Endothelial cell of umbilical vein (primary cell): ENCODE measurements around the gene DDOST. TPM values are rescaled to one million over a fixed set of nuclear protein-coding genes. Genes with fewer than 3 reads are reported as not detected.

Source experiments
- BruUV-seq: library from RNA; stranded (reverse); fragments of 400-500 nt; replicated peaks from 2 replicates; lab custom pipeline; 2021; lab: Mats Ljungman, UMichigan
- CTCF ChIA-PET: fragments of 300-600, 350-600 bp; sonication (Branson Sonifier 250); formaldehyde crosslinking; loops from one replicate; lab custom pipeline; 2021; ENCODE audit warnings: antibody characterized with exemption, inconsistent platforms; lab: Charles Lee
- POLR2A ChIA-PET: fragments of 300-600, 350-600 bp; sonication (Branson Sonifier 250); formaldehyde crosslinking; loops from one replicate; lab custom pipeline; 2021; ENCODE audit warnings: antibody characterized with exemption, inconsistent platforms; lab: Charles Lee
- DNase-seq: peaks from one replicate; pipeline ENCODE4 v3.0.0-alpha.2; 2011; ENCODE audit warnings: low read depth, low spot score
- FAIRE-seq: peaks from 2 replicates; lab custom pipeline; 2011; peaks lifted over from hg19 to GRCh38; lab: Jason Lieb, UNC
- H2AFZ ChIP-seq: 2 replicates; pipeline ENCODE4 v1.6.0; 2012; ENCODE audit warnings: low read depth, low read length, control low read depth, inconsistent platforms
- H3K27ac ChIP-seq: 2 replicates; pipeline ENCODE4 v1.5.1; 2011; ENCODE audit warnings: low read depth, mild to moderate bottlenecking, control low read depth, low read length, moderate library complexity; ENCODE audit not compliant: insufficient read depth
- H3K27me3 ChIP-seq, 2 experiments: 2 replicates each; pipeline versions ENCODE4 v1.6.0 to v1.6.1; 2011; ENCODE audit warnings: low read length in 2 of 2, mixed read lengths in 1 of 2; ENCODE audit not compliant: control insufficient read depth in 2 of 2, insufficient read depth in 2 of 2
- H3K36me3 ChIP-seq, 2 experiments: 2 replicates in 1 of 2; 3 replicates in 1 of 2; pipeline ENCODE4 v1.5.1; 2011; ENCODE audit warnings: low read length in 2 of 2, mild to moderate bottlenecking in 1 of 2, moderate library complexity in 1 of 2; ENCODE audit not compliant: control insufficient read depth in 2 of 2, insufficient read depth in 2 of 2; ENCODE audit errors: extremely low read depth in 1 of 2
- H3K4me1 ChIP-seq: 3 replicates; pipeline ENCODE4 v1.5.1; 2011; ENCODE audit warnings: mild to moderate bottlenecking, low read length; ENCODE audit not compliant: control insufficient read depth, insufficient read depth; ENCODE audit errors: extremely low read depth
- H3K4me2 ChIP-seq: 2 replicates; pipeline ENCODE4 v1.6.1; 2011; ENCODE audit warnings: low read length, control low read depth, mixed read lengths; ENCODE audit not compliant: insufficient read depth
- H3K4me3 ChIP-seq, 3 experiments: fragments of 200-600 bp in 1 of 3; sonication (generic), shearing (Covaris generic) in 1 of 3; replicated peaks in 1 of 3; 2 replicates each; pipeline ENCODE4 v1.5.1; 2011 to 2016; ENCODE audit warnings: control low read depth in 3 of 3, low read length in 3 of 3, mild to moderate bottlenecking in 2 of 3, inconsistent platforms in 1 of 3, low read depth in 1 of 3, moderate library complexity in 1 of 3; ENCODE audit not compliant: insufficient read depth in 1 of 3
- H3K79me2 ChIP-seq: 2 replicates; pipeline ENCODE4 v1.6.0; 2012; ENCODE audit warnings: low read length, inconsistent platforms; ENCODE audit not compliant: control insufficient read depth, insufficient read depth
- H3K9ac ChIP-seq: replicated peaks from 2 replicates; pipeline ENCODE3; 2011; ENCODE audit warnings: low read length, control low read depth; ENCODE audit not compliant: insufficient read depth; ENCODE audit errors: extremely low read depth
- H3K9me1 ChIP-seq: replicated peaks from 3 replicates; pipeline ENCODE4 v1.6.0; 2011; ENCODE audit warnings: mild to moderate bottlenecking, low read length; ENCODE audit not compliant: control insufficient read depth, insufficient read depth; ENCODE audit errors: extremely low read depth
- H3K9me3 ChIP-seq: replicated peaks from 2 replicates; pipeline ENCODE4 v1.5.1; 2012; ENCODE audit warnings: low read length, inconsistent platforms; ENCODE audit not compliant: control insufficient read depth, insufficient read depth
- H4K20me1 ChIP-seq: replicated peaks from 2 replicates; pipeline ENCODE3; 2011; ENCODE audit warnings: mild to moderate bottlenecking, low read length; ENCODE audit not compliant: control insufficient read depth, insufficient read depth; ENCODE audit errors: extremely low read depth
- EZH2 ChIP-seq: IDR thresholded peaks from 2 replicates; pipeline ENCODE4 v1.6.1; 2012; ENCODE audit warnings: borderline replicate concordance, low read depth, mild to moderate bottlenecking, moderate library complexity, low read length, inconsistent platforms; ENCODE audit not compliant: severe bottlenecking
- FOS ChIP-seq: IDR thresholded peaks from 2 replicates; pipeline ENCODE4 v1.6.1; 2011; ENCODE audit warnings: mild to moderate bottlenecking, low read length, moderate library complexity, borderline replicate concordance; ENCODE audit not compliant: insufficient read depth
- GATA2 ChIP-seq: IDR thresholded peaks from 2 replicates; pipeline ENCODE4 v1.7.0; 2011; ENCODE audit warnings: low read depth, mild to moderate bottlenecking, moderate library complexity, mixed read lengths, low read length; ENCODE audit not compliant: insufficient read length, insufficient read depth
- JUN ChIP-seq: IDR thresholded peaks from 2 replicates; pipeline ENCODE4 v1.6.1; 2011; ENCODE audit warnings: borderline replicate concordance, low read depth; ENCODE audit not compliant: insufficient read length, insufficient read depth
- MAX ChIP-seq: IDR thresholded peaks from 2 replicates; pipeline ENCODE4 v1.6.1; 2011; ENCODE audit not compliant: insufficient read depth, insufficient read length
- MYC ChIP-seq: IDR thresholded peaks from one replicate; pipeline ENCODE4 v1.6.1; 2011; ENCODE audit warnings: mild to moderate bottlenecking, low read depth, low read length
- POLR2A ChIP-seq: IDR thresholded peaks from 2 replicates; pipeline ENCODE4 v1.6.1; 2012; ENCODE audit warnings: low read depth, mild to moderate bottlenecking, control low read depth, low read length
- POLR2AphosphoS5 ChIP-seq: IDR thresholded peaks from 2 replicates; pipeline ENCODE4 v1.6.1; 2012; ENCODE audit warnings: low read depth, mild to moderate bottlenecking, control low read depth, low read length, moderate library complexity; ENCODE audit not compliant: insufficient read depth
- dilution Hi-C: fragments of 300-500 bp; cut with MboI; formaldehyde crosslinking; loops from one replicate; pipeline ENCODE4 v1.15.0; 2019; ENCODE audit warnings: low sequenced_read_pairs; ENCODE audit not compliant: extremely low pct_ligation_motif_present
- intact Hi-C: fragments of 100-400 bp; cut with micrococcal nuclease; formaldehyde crosslinking; loops from one replicate; pipeline ENCODE4 v1.10.0; 2022
- polyA plus RNA-seq, 4 experiments: library from polyadenylated mRNA; depleted of rRNA in 3 of 4; stranded (reverse) in 3 of 4; unstranded in 1 of 4; fragments of >200 nt; gene quantifications; 2 replicates each; pipeline versions ENCODE4 v1.2.1 to v1.2.3, GENCODE V29; 2011 to 2012; ENCODE audit warnings: missing spikeins in 1 of 4
- total RNA-seq: library from RNA; stranded (reverse); gene quantifications from 2 replicates; pipeline ENCODE4 v1.2.3, GENCODE V29; 2021
- TF ChIP-seq, protein P1 (sequence below), 2 donors: IDR thresholded peaks; 1 replicate in 1 of 2; 2 replicates in 1 of 2; pipeline ENCODE4 v1.5.1; 2011; ENCODE audit warnings: low read length in 2 of 2, mild to moderate bottlenecking in 2 of 2, moderate library complexity in 2 of 2, control low read depth in 1 of 2, inconsistent platforms in 1 of 2, low read depth in 1 of 2; ENCODE audit not compliant: insufficient read depth in 1 of 2; ENCODE audit errors: extremely low read depth in 1 of 2

The DDOST gene
- total and polyA plus RNA-seq, 2 donors (not counting 3 experiments of a cell fraction or from before 2014, with no cell fraction given) = 319 to 533 TPM

DNA sequence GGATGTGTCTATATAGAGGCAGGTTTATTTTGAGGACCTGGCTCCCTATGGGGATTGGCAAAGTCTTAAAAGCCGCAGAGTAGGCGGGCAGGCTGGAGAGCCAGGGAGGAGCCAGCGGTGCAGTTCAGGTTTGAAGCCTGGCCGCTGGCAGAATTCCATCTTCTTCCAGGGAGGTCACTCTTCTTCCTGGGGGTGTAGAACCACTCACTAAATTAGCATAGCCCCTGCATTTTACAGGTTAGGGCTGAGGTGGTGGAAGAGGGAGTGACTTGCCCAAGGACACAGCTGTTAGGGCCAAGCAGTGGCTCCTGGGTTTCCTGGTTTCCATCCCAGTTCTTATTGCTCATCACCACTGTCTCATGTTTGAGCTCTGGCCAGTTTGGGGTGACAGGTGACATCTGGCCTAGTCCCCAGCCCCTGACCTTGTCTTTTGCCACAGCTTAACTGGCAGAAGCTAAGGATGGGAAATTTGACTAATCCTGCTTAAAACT lies 26.5 kb downstream of the DDOST start:
- TF ChIP-seq, protein P1, sequence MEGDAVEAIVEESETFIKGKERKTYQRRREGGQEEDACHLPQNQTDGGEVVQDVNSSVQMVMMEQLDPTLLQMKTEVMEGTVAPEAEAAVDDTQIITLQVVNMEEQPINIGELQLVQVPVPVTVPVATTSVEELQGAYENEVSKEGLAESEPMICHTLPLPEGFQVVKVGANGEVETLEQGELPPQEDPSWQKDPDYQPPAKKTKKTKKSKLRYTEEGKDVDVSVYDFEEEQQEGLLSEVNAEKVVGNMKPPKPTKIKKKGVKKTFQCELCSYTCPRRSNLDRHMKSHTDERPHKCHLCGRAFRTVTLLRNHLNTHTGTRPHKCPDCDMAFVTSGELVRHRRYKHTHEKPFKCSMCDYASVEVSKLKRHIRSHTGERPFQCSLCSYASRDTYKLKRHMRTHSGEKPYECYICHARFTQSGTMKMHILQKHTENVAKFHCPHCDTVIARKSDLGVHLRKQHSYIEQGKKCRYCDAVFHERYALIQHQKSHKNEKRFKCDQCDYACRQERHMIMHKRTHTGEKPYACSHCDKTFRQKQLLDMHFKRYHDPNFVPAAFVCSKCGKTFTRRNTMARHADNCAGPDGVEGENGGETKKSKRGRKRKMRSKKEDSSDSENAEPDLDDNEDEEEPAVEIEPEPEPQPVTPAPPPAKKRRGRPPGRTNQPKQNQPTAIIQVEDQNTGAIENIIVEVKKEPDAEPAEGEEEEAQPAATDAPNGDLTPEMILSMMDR (IDR thresholded peaks at IDR 0.05; ENCODE audit: extremely low read depth in 1 of 2, insufficient read depth in 1 of 2, low read depth in 1 of 2, low read length in 2 of 2) = no peak
- TF ChIP-seq POLR2AphosphoS5 = no peak
- TF ChIP-seq GATA2 = no peak
- TF ChIP-seq EZH2 = no peak
- no peak for TF ChIP-seq JUN
- TF ChIP-seq MYC = no peak
- no peak for TF ChIP-seq MAX
- TF ChIP-seq FOS = no peak
- no peak for TF ChIP-seq POLR2A
- FAIRE-seq (no peak), DNase-seq (no peak)
- dilution Hi-C loops (no loop called here), intact Hi-C loops (loop anchor here (5.0 kb wide), 1 partner anchor 127 kb away; the partner anchor contains the start of gene MUL1)
- H2AFZ ChIP-seq = peak overlapping the region; percentile 99
- no peaks in the 10 kb centered on the region for H3K27me3 ChIP-seq
- H4K20me1 ChIP-seq = no peaks in the 10 kb centered on the region
- peak overlapping the region; percentile 89 to 95 (median 95) for H3K4me3 ChIP-seq
- ChIA-PET CTCF (interaction anchor here (1.0 to 7.7 kb wide), 6 partner anchors 17 to 109 kb away, joined by 3 to 173 read pairs (median 6); partner anchors contain the start of gene CDA), POLR2A (no interaction called here)
- H3K4me2 ChIP-seq = peak overlapping the region; percentile 100
- no TSS peak for BruUV-seq
- peak overlapping the region; percentile 73 for H3K9ac ChIP-seq
- H3K9me3 ChIP-seq = no peaks in the 10 kb centered on the region
- peaks cover 0 to 12% of the 10 kb centered on the region in 2 experiments for H3K36me3 ChIP-seq
- H3K27ac ChIP-seq = no peak overlapping the region
- H3K79me2 ChIP-seq = no peaks in the 10 kb centered on the region
- peaks cover 10% of the 10 kb centered on the region for H3K4me1 ChIP-seq
- no peaks in the 10 kb centered on the region for H3K9me1 ChIP-seq
